GM19452 (cell line): ENCODE measurements around the gene GPC5.
"Not testable (repeated sequence)": the region's sequence is repeated elsewhere in the genome, so short reads cannot be mapped to it uniquely, and the experiment has no call there.

Experiments
- ATAC-seq: cut with Tn5 transposase; IDR thresholded peaks from one replicate; pipeline ENCODE4 v1.9.1; 2021; ENCODE audit not compliant: unreplicated experiment

Gene GPC5

DNA sequence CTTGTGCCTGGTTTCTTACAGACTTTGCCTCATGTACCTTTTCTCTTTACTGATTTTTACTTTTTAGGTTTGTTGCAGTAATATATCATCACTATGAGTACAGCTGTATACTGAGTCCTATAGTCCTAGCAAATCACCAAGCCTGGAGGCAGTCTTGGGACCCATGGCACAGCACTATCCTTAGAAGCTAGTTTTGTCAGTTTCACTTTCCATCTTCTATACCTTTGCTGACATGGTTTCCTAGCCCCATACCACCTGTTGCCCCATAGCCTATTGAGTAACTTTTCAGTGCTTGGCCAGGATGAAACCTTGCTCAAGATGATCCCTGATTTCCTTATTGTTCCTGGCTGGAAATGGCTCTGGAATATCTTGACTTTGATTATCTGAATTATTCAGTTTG, 826.4 kb downstream of the GPC5 start:
- no peak for ATAC-seq

DNA sequence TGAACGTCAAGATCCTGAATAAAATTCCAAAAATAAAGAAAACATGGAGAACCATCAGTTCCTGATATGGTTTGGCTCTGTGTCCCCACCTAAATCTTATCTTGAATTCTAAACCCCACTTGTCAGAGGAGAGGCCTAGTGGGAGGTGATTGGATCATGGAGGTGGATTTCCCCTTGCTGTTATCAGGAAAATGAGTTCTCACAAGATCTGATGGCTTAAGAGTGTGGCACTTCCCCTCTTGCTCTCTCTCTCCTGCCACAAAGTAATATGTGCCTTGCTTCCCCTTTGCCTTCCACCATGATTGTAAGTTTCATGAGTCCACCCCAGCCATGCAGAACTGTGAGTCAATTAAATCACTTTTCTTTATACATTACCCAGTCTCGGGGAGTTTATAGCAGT, 827.4 kb downstream of the GPC5 start:
- no peak for ATAC-seq

DNA sequence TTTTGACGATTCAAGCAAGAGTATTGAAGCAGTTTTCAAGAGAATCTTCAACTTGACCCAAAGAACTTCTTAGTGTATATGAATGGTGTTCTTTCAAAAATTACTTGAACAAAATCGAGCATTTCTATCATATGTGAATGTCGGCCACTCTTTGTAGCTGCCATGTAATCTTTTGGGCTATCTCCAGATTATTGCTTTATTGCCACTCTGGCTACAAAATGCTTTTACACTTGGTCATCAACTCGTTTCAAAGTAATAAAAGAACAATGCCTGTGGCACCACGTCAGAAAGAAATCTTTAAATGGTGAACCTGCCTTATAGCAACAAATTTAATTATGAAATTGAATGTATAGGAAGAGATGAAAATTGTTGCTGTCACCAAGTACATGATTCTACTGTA, 834.5 kb downstream of the GPC5 start:
- ATAC-seq, result no peak

GRCh38 chr13:92251671-92252210, 853.3 kb downstream of the GPC5 start:
- ATAC-seq, result no peak

- ATAC-seq, result no peak
These were observed 857.1 kb downstream of the GPC5 start for GRCh38 chr13:92255526-92255925.

DNA sequence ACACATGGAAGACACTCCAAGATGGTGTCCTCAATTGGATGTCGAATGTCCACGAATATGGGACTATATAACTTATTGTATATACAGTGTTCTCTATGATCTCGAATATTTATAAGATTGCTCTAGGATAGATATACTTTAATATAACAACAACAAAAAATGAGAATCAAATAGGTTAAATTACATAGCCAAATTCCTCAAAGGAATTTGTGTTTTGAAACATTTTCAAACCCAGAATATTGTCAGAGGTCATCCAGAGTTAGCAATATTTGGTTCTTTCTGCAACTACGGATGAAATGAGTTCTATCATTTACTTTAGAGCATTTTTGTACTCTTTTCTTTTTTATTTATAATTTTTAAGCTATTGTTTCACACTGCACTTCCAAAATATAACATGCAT, 857.8 kb downstream of the GPC5 start:
- ATAC-seq, result no peak

DNA sequence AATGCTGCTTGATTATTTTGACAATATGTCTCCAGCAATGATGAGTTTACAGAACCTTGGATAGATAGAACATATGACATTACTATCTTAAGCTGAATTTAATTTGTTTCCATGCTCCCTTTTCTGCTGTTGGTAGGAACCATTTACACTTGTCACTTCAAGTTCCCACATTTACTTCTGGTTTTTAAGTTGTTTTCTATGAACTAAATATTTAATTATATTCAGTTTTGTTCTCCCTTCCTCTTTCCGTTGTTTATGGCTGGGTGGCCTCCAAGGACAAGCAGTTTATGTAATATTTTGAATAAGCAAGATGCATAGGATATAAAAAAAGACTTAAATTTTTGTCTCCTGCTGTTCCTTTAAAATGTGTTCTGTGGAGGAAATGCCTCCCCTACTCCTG, 860.6 kb downstream of the GPC5 start:
- no peak for ATAC-seq

- ATAC-seq, result no peak
These were observed 861.1 kb downstream of the GPC5 start for GRCh38 chr13:92259523-92259922.

GRCh38 chr13:92260363-92260762, 861.9 kb downstream of the GPC5 start:
- no peak for ATAC-seq

GRCh38 chr13:92262100-92262788, 863.8 kb downstream of the GPC5 start:
- ATAC-seq, result no peak

DNA sequence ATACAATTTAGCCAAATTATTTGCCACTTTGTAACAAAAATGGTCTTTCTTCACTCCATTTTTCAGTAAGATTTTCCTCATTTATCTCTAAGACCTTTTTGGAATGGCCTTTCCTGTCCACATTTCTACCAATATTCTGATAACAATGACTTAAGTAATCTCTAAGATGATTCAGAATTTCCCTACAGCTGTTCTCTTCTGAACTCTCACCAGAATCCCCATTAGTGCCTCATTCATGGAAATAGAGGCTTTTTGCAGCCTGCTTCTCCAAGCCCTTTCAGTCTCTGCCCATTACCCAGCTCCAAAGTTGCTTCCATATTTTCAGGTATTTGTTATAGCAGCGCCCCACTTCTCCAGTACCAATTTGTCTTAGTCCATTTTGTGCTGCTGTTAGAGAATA, 867.0 kb downstream of the GPC5 start:
- ATAC-seq, result no peak

GRCh38 chr13:92270990-92271389, 872.6 kb downstream of the GPC5 start:
- no peak for ATAC-seq

GRCh38 chr13:92272177-92272576, 873.8 kb downstream of the GPC5 start:
- no peak for ATAC-seq

DNA sequence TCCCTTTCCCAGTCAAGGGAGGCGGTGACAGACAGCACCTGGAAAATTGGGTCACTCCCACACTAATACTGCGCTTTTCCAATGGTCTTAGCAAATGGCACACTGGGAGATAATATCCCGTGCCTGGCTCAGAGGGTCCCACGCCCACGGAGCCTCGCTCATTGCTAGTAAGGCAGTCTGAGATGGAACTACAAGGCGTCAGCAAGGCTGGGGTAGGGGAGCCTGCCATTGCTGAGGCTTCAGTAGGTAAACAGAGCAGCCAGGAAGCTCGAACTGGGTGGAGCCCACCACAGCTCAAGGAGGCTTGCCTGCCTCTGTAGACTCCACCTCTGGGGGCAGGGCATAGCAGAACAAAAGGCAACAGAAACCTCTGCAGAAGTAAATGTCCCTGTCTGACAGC, 882.6 kb downstream of the GPC5 start:
- ATAC-seq, result not testable (repeated sequence)

- not testable (repeated sequence) for ATAC-seq
These were observed 892.4 kb downstream of the GPC5 start for GRCh38 chr13:92290718-92291307.

DNA sequence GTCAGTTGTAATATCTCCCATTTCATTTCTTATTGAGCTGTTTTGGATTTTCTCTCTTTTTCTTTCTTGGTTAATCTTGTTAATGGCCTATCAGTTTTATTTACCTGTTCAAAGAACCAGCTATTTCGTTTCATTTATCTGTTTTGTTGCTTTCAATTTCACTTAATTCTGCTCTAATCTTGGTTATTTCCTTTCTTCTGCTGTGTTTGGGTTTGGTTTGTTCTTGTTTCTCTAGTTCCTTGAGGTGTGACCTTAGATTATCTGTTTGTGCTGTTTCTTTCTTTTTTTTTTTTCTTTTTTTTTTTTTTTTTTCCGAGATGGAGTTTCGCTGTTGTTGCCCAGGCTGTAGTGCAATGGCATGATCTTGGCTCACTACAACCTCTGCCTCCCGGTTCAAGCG, 896.1 kb downstream of the GPC5 start:
- ATAC-seq, result not testable (repeated sequence)

DNA sequence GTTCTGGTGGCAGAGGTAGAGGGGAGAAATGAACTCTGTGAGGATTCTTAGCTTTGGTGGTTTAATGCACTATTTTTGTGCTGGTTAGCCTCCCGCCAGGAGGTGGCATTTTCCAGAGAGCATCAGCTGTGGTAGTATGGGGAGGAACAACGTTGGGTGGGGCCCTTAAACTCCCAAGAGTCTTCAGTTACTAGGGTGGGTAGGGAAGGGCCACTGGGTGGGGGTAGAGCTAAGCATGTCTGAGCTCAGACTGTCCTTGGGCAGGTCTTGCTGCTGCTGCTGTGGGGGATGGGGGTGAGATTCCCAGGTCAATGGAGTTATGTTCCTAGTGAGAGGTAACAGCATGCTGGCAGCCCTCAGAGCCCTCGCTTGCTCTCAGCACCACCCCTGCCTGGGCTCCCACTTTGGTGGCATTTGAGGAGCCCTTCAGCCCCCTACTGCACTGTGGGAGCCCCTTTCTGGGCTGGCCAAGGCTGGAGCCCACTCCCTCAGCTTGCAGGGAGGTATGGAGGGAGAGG, 897.8 kb downstream of the GPC5 start:
- ATAC-seq, result not testable (repeated sequence)

DNA sequence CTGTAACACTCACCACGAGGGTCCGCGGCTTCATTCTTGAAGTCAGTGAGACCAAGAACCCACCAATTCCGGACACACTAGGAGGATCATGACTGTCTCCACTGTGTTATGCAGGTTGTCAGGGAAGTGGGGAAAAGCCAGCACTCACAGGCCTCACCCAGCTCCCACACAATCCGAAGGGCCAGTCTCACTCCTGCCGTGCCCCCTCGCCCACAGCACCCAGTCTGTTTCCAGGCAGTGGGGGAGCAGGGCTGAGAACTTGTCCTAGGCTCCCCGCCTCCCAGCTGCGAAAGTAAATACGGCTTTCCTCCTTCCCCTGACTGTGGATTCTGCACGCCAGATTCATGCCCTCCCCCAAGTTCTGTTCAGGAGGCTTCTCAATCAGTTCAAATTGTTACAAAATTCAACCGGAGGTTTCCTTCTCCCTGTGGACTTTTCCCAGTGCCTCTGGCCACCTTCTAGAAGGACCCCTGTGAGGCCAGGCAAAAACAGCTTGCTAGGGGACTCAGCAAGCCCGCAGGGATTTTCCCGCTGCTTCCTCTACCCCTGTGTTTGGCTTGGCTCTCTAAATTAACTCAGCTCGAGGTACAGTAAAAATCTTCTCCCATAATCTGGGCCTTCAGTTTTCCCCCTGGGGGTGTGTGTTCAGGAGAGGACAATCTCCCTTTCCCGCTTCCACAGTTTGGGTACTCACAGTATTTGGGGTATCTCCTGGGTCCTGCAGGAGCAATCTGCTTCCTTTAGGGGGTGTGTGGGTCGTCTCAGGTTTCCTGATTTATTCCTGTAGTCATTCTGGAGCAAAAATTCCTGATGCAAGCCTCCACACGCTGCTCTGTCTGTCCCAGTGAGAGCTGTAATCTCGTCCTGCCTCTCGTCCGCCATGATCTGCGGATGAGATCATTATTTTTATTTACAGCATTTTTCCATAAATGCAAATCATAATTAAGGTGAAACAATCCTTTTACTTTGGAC, 899.8 kb downstream of the GPC5 start:
- no peak for ATAC-seq

- no peak for ATAC-seq
These were observed 902.2 kb downstream of the GPC5 start for GRCh38 chr13:92300651-92301050.

DNA sequence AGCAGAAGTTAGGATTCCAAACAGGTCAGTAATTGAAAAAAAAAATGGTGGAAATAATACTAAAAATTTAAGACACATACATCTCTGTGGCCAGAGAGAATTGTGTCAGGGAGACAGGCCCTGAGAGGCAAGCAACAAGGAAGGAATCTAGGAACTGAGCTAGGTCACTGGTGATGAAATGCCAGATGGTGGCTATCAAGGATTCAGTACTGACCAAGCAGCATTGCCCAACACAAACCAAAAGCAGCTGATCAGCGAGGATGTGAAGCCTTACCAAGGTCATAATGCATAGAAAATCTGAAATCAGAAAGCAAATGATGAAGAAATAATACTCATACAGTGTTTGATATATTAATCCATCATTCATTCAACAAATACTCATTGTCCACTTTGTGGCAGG, 905.0 kb downstream of the GPC5 start:
- ATAC-seq, result no peak

DNA sequence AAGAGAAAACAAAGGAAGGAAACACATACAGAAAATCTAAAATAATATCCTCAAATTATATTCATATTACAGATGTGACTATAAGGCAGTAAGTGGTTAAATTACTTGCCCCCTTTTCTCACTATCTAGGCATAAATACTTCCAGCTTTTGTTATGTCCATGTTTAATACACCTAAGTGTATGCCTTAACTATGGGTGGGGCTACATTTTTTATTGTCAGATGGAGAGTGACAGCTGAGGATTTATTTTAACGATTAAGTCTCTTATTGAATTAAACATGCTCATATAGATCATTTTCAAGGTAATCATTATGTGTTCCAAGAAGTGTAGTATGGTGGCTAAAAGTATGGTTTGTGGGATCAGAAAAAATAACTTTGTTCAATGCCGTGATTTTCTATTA, 909.3 kb downstream of the GPC5 start:
- ATAC-seq, result no peak
